H9 (cell line): ENCODE results near the gene SF3B5. TPM values are rescaled to one million over a fixed set of nuclear protein-coding genes. Genes with fewer than 3 reads are reported as not detected.

ENCODE experiments used
- DNase-seq: peaks from one replicate; pipeline ENCODE4 v3.0.0-alpha.2; 2017
- H2AFZ ChIP-seq: one replicate; pipeline ENCODE4 v1.6.1; 2013; ENCODE audit warnings: mild to moderate bottlenecking, low read length, control low read depth, moderate library complexity
- H2AK5ac ChIP-seq: 2 replicates; pipeline ENCODE4 v1.6.1; 2013; ENCODE audit warnings: low read length, control low read depth, mixed read lengths; ENCODE audit not compliant: insufficient read length
- H2BK120ac ChIP-seq: one replicate; pipeline ENCODE4 v1.6.1; 2013; ENCODE audit warnings: low read depth, mild to moderate bottlenecking, low read length, control low read depth, inconsistent platforms; ENCODE audit not compliant: poor library complexity, severe bottlenecking
- H2BK12ac ChIP-seq: 2 replicates; pipeline ENCODE4 v1.6.1; 2013; ENCODE audit warnings: low read length, control low read depth, mixed read lengths, low read depth; ENCODE audit not compliant: insufficient read length
- H2BK15ac ChIP-seq: 2 replicates; pipeline ENCODE4 v1.6.1; 2013; ENCODE audit warnings: low read depth, low read length, control low read depth
- H2BK20ac ChIP-seq: one replicate; pipeline ENCODE4 v1.6.1; 2013; ENCODE audit warnings: low read depth, mild to moderate bottlenecking, low read length, control low read depth, inconsistent platforms; ENCODE audit not compliant: poor library complexity, severe bottlenecking
- H2BK5ac ChIP-seq: 2 replicates; pipeline ENCODE4 v1.6.1; 2013; ENCODE audit warnings: low read length, control low read depth, mixed read lengths; ENCODE audit not compliant: insufficient read length
- H3K14ac ChIP-seq: 2 replicates; pipeline ENCODE4 v1.6.1; 2013; ENCODE audit warnings: low read length, control low read depth; ENCODE audit not compliant: insufficient read depth
- H3K18ac ChIP-seq: 2 replicates; pipeline ENCODE4 v1.6.1; 2013; ENCODE audit warnings: low read depth, mild to moderate bottlenecking, mixed read lengths, low read length, control low read depth; ENCODE audit not compliant: insufficient read length
- H3K23ac ChIP-seq: 2 replicates; pipeline ENCODE4 v1.6.1; 2013; ENCODE audit warnings: low read length, control low read depth, mixed read lengths, low read depth; ENCODE audit not compliant: insufficient read length
- H3K23me2 ChIP-seq: 2 replicates; pipeline ENCODE4 v1.6.1; 2013; ENCODE audit warnings: low read depth, mild to moderate bottlenecking, mixed read lengths, low read length, control low read depth; ENCODE audit not compliant: insufficient read length, poor library complexity, severe bottlenecking
- H3K27ac ChIP-seq: 2 replicates; pipeline ENCODE4 v1.5.1; 2013; ENCODE audit warnings: low read length, control low read depth, mixed read lengths, low read depth; ENCODE audit not compliant: insufficient read length
- H3K27me3 ChIP-seq: 2 replicates; pipeline ENCODE4 v1.6.1; 2013; ENCODE audit warnings: low read length, control low read depth, inconsistent platforms; ENCODE audit not compliant: insufficient read depth
- H3K4ac ChIP-seq: 2 replicates; pipeline ENCODE4 v1.6.1; 2013; ENCODE audit warnings: low read depth, mild to moderate bottlenecking, control low read depth, inconsistent platforms, low read length, moderate library complexity
- H3K4me1 ChIP-seq: 2 replicates; pipeline ENCODE4 v1.6.1; 2013; ENCODE audit warnings: low read length, control low read depth, inconsistent platforms; ENCODE audit not compliant: insufficient read depth
- H3K4me2 ChIP-seq: 2 replicates; pipeline ENCODE4 v1.6.1; 2013; ENCODE audit warnings: low read length, control low read depth, mixed read lengths; ENCODE audit not compliant: insufficient read length, insufficient read depth
- H3K56ac ChIP-seq: 2 replicates; pipeline ENCODE4 v1.6.1; 2013; ENCODE audit warnings: low read depth, mild to moderate bottlenecking, mixed read lengths, low read length, control low read depth; ENCODE audit not compliant: insufficient read length
- H3K79me1 ChIP-seq: 2 replicates; pipeline ENCODE4 v1.6.1; 2013; ENCODE audit warnings: low read depth, mild to moderate bottlenecking, moderate library complexity, low read length, control low read depth, inconsistent platforms; ENCODE audit not compliant: insufficient read depth, poor library complexity, severe bottlenecking
- H3K79me2 ChIP-seq: 2 replicates; pipeline ENCODE4 v1.6.1; 2013; ENCODE audit warnings: low read length, control low read depth, inconsistent platforms; ENCODE audit not compliant: insufficient read depth
- H3K9ac ChIP-seq: 2 replicates; pipeline ENCODE4 v1.6.1; 2013; ENCODE audit warnings: low read length, control low read depth, mixed read lengths; ENCODE audit not compliant: insufficient read length; ENCODE audit errors: extremely low read depth
- H3K9me3 ChIP-seq: one replicate; pipeline ENCODE4 v1.6.1; 2013; ENCODE audit warnings: low read depth, low read length, inconsistent platforms; ENCODE audit not compliant: control insufficient read depth
- H3T11ph ChIP-seq: one replicate; pipeline ENCODE4 v1.6.1; 2013; ENCODE audit warnings: mild to moderate bottlenecking, low read length, control low read depth, inconsistent platforms
- H4K20me1 ChIP-seq: one replicate; pipeline ENCODE4 v1.6.1; 2013; ENCODE audit not compliant: control insufficient read depth, insufficient read length, insufficient read depth
- H4K5ac ChIP-seq: 2 replicates; pipeline ENCODE4 v1.6.1; 2013; ENCODE audit warnings: low read depth, mild to moderate bottlenecking, mixed read lengths, low read length, control low read depth; ENCODE audit not compliant: insufficient read length
- H4K8ac ChIP-seq: replicated peaks from 2 replicates; pipeline ENCODE4 v1.6.1; 2013; ENCODE audit warnings: low read length, control low read depth, mixed read lengths, low read depth; ENCODE audit not compliant: insufficient read length
- H4K91ac ChIP-seq: 2 replicates; pipeline ENCODE4 v1.6.1; 2013; ENCODE audit warnings: low read depth, mild to moderate bottlenecking, moderate library complexity, mixed read lengths, low read length, control low read depth; ENCODE audit not compliant: insufficient read length
- H3K27ac Mint-ChIP-seq, 3 experiments: 2 replicates in 2 of 3; 3 replicates in 1 of 3; pipeline ENCODE4 v1.8.0; 2020 to 2021; ENCODE audit warnings: mixed read lengths in 3 of 3, mild to moderate bottlenecking in 1 of 3, moderate library complexity in 1 of 3
- H3K27me3 Mint-ChIP-seq: 2 replicates; pipeline ENCODE4 v1.8.0; 2021; ENCODE audit warnings: low read depth, mild to moderate bottlenecking, moderate library complexity, mixed read lengths
- H3K36me3 Mint-ChIP-seq, 3 experiments: 2 replicates in 2 of 3; 3 replicates in 1 of 3; pipeline ENCODE4 v1.8.0; 2020 to 2021; ENCODE audit warnings: low read depth in 3 of 3, mixed read lengths in 3 of 3; ENCODE audit not compliant: insufficient read depth in 1 of 3
- H3K4me1 Mint-ChIP-seq, 2 experiments: 2 replicates each; pipeline ENCODE4 v1.8.0; 2020; ENCODE audit warnings: mixed read lengths in 2 of 2
- H3K4me3 Mint-ChIP-seq, 2 experiments: 2 replicates in 1 of 2; 3 replicates in 1 of 2; pipeline ENCODE4 v1.8.0; 2020 to 2021; ENCODE audit warnings: mild to moderate bottlenecking in 2 of 2, mixed read lengths in 2 of 2, moderate library complexity in 1 of 2
- H3K9me3 Mint-ChIP-seq, 2 experiments: 2 replicates in 1 of 2; 3 replicates in 1 of 2; pipeline ENCODE4 v1.8.0; 2020; ENCODE audit warnings: mild to moderate bottlenecking in 2 of 2, mixed read lengths in 2 of 2, moderate library complexity in 1 of 2
- WGBS: extraction: QIAGEN DNeasy Blood & Tissue Kit; methylation state at CpG from one replicate; pipeline ENCODE4 v1.1.7; 2013; ENCODE audit warnings: missing lambda C conversion rate, low lambda C conversion rate, mixed read lengths; ENCODE audit not compliant: insufficient read length; ENCODE audit errors: extremely low coverage; 5-methylcytosine and 5-hydroxymethylcytosine counted together
- total RNA-seq: library from RNA; stranded (reverse); gene quantifications from 2 replicates; pipeline ENCODE4 v1.2.1, GENCODE V29; 2021
- TF ChIP-seq, protein P1 (sequence below): fragments of 200-600 bp; sonication (generic); conservative IDR thresholded peaks from 3 replicates; pipeline ENCODE4 v1.8.0; 2021; ENCODE audit warnings: antibody characterized with exemption, mild to moderate bottlenecking

SF3B5 gene
- total RNA-seq, 1 experiment from 2014 or later: 145 TPM

DNA sequence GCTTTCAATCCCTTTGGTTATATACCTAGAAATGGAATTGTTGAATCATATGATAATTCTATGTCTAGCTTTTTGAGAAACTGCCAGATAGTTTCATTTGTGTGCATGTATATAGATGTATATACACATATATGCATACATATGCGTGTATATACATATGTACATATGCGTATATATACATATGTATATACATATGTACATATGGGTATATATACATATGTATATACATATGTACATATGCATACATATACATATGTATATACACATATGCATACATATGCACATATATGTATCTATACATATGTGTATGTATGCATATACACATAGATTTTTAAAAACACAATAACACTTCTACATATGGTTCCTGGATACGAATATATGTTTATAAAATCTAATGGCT, 8.4 kb downstream of the SF3B5 start:
- TF ChIP-seq, protein P1, sequence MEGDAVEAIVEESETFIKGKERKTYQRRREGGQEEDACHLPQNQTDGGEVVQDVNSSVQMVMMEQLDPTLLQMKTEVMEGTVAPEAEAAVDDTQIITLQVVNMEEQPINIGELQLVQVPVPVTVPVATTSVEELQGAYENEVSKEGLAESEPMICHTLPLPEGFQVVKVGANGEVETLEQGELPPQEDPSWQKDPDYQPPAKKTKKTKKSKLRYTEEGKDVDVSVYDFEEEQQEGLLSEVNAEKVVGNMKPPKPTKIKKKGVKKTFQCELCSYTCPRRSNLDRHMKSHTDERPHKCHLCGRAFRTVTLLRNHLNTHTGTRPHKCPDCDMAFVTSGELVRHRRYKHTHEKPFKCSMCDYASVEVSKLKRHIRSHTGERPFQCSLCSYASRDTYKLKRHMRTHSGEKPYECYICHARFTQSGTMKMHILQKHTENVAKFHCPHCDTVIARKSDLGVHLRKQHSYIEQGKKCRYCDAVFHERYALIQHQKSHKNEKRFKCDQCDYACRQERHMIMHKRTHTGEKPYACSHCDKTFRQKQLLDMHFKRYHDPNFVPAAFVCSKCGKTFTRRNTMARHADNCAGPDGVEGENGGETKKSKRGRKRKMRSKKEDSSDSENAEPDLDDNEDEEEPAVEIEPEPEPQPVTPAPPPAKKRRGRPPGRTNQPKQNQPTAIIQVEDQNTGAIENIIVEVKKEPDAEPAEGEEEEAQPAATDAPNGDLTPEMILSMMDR: no peak

More for the DNA sequence above, 8.4 kb downstream of the SF3B5 start:
- no peaks in the 10 kb centered on the region for H3K27me3 ChIP-seq
- no peaks in the 10 kb centered on the region for H3K23me2 ChIP-seq
- no peak overlapping the region for H4K91ac ChIP-seq
- WGBS: no CpG with 5 or more reads among the region's 3 CpGs
- H3K79me2 ChIP-seq: no peaks in the 10 kb centered on the region
- H3K79me1 ChIP-seq: no peaks in the 10 kb centered on the region
- no peak overlapping the region for H2BK5ac ChIP-seq
- Mint-ChIP-seq H3K9me3 (no peaks in the 10 kb centered on the region), H3K27me3 (no peaks in the 10 kb centered on the region; the same call in 1 of the 2 replicates), H3K4me3 (no peak overlapping the region), H3K4me1 (no peaks in the 10 kb centered on the region), H3K36me3 (no peaks in the 10 kb centered on the region), H3K27ac (no peak overlapping the region)
- H2BK20ac ChIP-seq: no peak overlapping the region
- no peak overlapping the region for H2BK15ac ChIP-seq
- no peaks in the 10 kb centered on the region for H4K20me1 ChIP-seq
- no peak overlapping the region for H4K5ac ChIP-seq
- H3K4me1 ChIP-seq: no peaks in the 10 kb centered on the region
- H4K8ac ChIP-seq: no peak overlapping the region
- no peak overlapping the region for H2AK5ac ChIP-seq
- H3K4ac ChIP-seq: no peak overlapping the region
- H3K9me3 ChIP-seq: no peaks in the 10 kb centered on the region
- H3K4me2 ChIP-seq: no peak overlapping the region
- H3K18ac ChIP-seq: no peak overlapping the region
- H3K56ac ChIP-seq: no peak overlapping the region
- no peak overlapping the region for H3T11ph ChIP-seq
- no peak overlapping the region for H2BK120ac ChIP-seq
- H2BK12ac ChIP-seq: no peak overlapping the region
- no peak overlapping the region for H3K14ac ChIP-seq
- no peak overlapping the region for H3K23ac ChIP-seq
- no peak overlapping the region for H2AFZ ChIP-seq
- no peak overlapping the region for H3K9ac ChIP-seq
- no peak for DNase-seq
- no peak overlapping the region for H3K27ac ChIP-seq
